ENCODE measurements around the gene FGD2. TPM values are rescaled to one million over a fixed set of nuclear protein-coding genes. Genes with fewer than 3 reads are reported as not detected.

FGD2 gene
- total RNA-seq, 1 donor: under 0.01 TPM

GRCh38 chr6:37072526-37072925 lies 67.1 kb downstream of the FGD2 start:
- Histone ChIP-seq H3K4me2 (ENCODE audit: insufficient read depth, low read length) (no peak overlapping the region), H3K4me1 (ENCODE audit: insufficient read depth, low read length) (peaks cover 11% of the 10 kb centered on the region), H3K4me3 (ENCODE audit: insufficient read depth, low read length) (no peak overlapping the region), H3K27me3 (ENCODE audit: insufficient read depth, low read length) (no peaks in the 10 kb centered on the region), H2AFZ (ENCODE audit: low read length) (no peak overlapping the region), H3K79me2 (ENCODE audit: insufficient read depth, low read length) (no peaks in the 10 kb centered on the region), H3K36me3 (ENCODE audit: insufficient read depth, low read length) (no peaks in the 10 kb centered on the region), H3K27ac (ENCODE audit: low read depth, low read length) (no peak overlapping the region), H4K20me1 (ENCODE audit: insufficient read depth, low read length) (no peaks in the 10 kb centered on the region), H3K9me3 (ENCODE audit: low read depth, low read length) (no peaks in the 10 kb centered on the region)
- no peak for DNase-seq (ENCODE audit: insufficient read length, low spot score, missing footprints)
- TF ChIP-seq, protein P1, sequence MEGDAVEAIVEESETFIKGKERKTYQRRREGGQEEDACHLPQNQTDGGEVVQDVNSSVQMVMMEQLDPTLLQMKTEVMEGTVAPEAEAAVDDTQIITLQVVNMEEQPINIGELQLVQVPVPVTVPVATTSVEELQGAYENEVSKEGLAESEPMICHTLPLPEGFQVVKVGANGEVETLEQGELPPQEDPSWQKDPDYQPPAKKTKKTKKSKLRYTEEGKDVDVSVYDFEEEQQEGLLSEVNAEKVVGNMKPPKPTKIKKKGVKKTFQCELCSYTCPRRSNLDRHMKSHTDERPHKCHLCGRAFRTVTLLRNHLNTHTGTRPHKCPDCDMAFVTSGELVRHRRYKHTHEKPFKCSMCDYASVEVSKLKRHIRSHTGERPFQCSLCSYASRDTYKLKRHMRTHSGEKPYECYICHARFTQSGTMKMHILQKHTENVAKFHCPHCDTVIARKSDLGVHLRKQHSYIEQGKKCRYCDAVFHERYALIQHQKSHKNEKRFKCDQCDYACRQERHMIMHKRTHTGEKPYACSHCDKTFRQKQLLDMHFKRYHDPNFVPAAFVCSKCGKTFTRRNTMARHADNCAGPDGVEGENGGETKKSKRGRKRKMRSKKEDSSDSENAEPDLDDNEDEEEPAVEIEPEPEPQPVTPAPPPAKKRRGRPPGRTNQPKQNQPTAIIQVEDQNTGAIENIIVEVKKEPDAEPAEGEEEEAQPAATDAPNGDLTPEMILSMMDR (IDR thresholded peaks at IDR 0.05; ENCODE audit: extremely low read depth, low read depth, low read length): no peak

DNA sequence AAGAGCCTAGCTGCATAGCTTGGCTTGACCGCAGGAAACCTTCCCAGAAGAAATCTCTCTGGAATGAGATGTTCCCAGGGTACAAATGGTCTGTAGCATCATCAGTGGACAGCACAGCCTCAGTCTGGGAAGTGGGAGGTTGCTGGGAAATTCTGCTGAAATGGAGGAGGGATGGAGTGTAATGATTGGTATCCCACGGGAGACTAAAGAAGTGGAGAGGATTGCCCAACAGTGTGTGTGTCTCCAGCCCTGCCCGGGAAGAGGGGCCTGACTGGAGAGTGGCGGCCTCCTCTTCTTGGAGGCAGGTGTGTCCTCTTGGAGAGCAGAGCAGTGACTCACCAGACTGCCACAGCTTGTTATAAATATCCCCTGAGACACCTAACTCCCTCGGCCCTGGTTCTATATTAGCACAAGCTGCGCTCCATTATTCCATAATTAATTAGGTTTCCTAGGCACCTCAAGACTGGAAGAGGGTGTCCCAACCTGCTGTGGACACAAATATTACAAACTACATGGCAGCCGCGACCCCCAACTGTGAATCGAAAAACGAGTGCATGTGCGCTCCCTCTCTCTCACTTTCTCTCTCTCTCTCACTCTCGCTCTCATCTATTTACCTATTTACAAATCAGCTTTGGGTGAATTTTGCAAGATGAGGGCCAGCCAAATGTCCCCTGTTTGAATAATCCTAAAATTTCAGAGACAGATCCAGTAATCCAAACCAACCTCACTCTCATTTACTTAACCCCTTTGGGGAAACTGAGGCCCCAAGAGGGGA lies 68.8 kb downstream of the FGD2 start:
- Histone ChIP-seq H3K27ac (ENCODE audit: low read depth, low read length) (no peak overlapping the region), H3K27me3 (ENCODE audit: insufficient read depth, low read length) (no peaks in the 10 kb centered on the region), H3K4me2 (ENCODE audit: insufficient read depth, low read length) (no peak overlapping the region), H4K20me1 (ENCODE audit: insufficient read depth, low read length) (no peaks in the 10 kb centered on the region), H3K79me2 (ENCODE audit: insufficient read depth, low read length) (no peaks in the 10 kb centered on the region), H3K4me1 (ENCODE audit: insufficient read depth, low read length) (peaks cover 26% of the 10 kb centered on the region), H2AFZ (ENCODE audit: low read length) (no peak overlapping the region), H3K36me3 (ENCODE audit: insufficient read depth, low read length) (no peaks in the 10 kb centered on the region), H3K9me3 (ENCODE audit: low read depth, low read length) (no peaks in the 10 kb centered on the region), H3K4me3 (ENCODE audit: insufficient read depth, low read length) (no peak overlapping the region)
- TF ChIP-seq, protein P1 (IDR thresholded peaks at IDR 0.05; ENCODE audit: extremely low read depth, low read depth, low read length): no peak
- peak; percentile 85 for DNase-seq (ENCODE audit: insufficient read length, low spot score, missing footprints)

DNA sequence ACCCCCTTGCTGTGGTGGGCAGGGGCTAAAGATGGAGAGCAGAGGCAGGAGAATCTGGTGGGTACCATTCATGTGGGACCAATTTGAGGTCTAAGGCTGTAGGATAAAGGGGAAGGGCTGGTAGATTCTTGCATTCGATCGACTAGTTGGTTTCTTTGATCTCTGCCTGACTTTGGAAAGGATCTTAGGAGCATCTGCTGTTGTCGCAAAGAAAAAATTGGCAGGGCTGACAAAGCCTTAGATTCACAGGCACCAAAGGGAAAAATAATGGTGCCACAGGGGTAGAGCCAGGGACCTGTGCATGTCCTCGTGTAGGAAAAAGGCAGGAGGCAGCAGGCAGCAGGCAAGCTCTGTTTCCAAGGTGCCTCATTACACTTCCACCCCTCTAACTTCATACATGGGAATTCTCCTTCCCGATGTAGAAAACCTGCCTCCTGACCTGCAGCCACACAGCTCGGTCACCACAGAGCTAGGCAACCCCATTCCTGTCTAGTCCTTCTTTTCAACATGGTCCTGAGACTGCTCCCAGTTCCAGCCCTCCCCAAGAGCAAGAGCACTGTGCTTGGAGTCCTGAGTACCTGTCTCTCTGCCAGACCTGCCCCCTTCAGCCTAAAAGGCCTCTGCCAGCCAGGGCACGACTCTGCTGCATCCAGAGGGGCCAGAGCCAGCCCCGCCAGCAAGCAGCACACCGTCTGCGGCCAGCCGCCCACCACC lies 71.9 kb downstream of the FGD2 start:
- Histone ChIP-seq H3K27ac (ENCODE audit: low read depth, low read length) (peak overlapping the region; percentile 24), H3K36me3 (ENCODE audit: insufficient read depth, low read length) (no peaks in the 10 kb centered on the region), H3K4me2 (ENCODE audit: insufficient read depth, low read length) (peak overlapping the region; percentile 66), H3K4me1 (ENCODE audit: insufficient read depth, low read length) (peaks cover 21% of the 10 kb centered on the region), H2AFZ (ENCODE audit: low read length) (peak overlapping the region; percentile 65), H4K20me1 (ENCODE audit: insufficient read depth, low read length) (no peaks in the 10 kb centered on the region), H3K27me3 (ENCODE audit: insufficient read depth, low read length) (no peaks in the 10 kb centered on the region), H3K4me3 (ENCODE audit: insufficient read depth, low read length) (peak overlapping the region; percentile 39), H3K79me2 (ENCODE audit: insufficient read depth, low read length) (no peaks in the 10 kb centered on the region), H3K9me3 (ENCODE audit: low read depth, low read length) (no peaks in the 10 kb centered on the region)
- TF ChIP-seq, protein P1 (IDR thresholded peaks at IDR 0.05; ENCODE audit: extremely low read depth, low read depth, low read length): no peak
- DNase-seq (ENCODE audit: insufficient read length, low spot score, missing footprints): no peak

- Histone ChIP-seq H3K4me3 (ENCODE audit: insufficient read depth, low read length) (peak overlapping the region; percentile 39), H3K9me3 (ENCODE audit: low read depth, low read length) (no peaks in the 10 kb centered on the region), H3K27ac (ENCODE audit: low read depth, low read length) (peak overlapping the region; percentile 24), H3K27me3 (ENCODE audit: insufficient read depth, low read length) (no peaks in the 10 kb centered on the region), H3K4me1 (ENCODE audit: insufficient read depth, low read length) (peaks cover 21% of the 10 kb centered on the region), H3K79me2 (ENCODE audit: insufficient read depth, low read length) (no peaks in the 10 kb centered on the region), H2AFZ (ENCODE audit: low read length) (peak overlapping the region; percentile 65), H3K36me3 (ENCODE audit: insufficient read depth, low read length) (no peaks in the 10 kb centered on the region), H4K20me1 (ENCODE audit: insufficient read depth, low read length) (no peaks in the 10 kb centered on the region), H3K4me2 (ENCODE audit: insufficient read depth, low read length) (peak overlapping the region; percentile 66)
- DNase-seq (ENCODE audit: insufficient read length, low spot score, missing footprints): peak; percentile 93
- TF ChIP-seq, protein P1 (IDR thresholded peaks at IDR 0.05; ENCODE audit: extremely low read depth, low read depth, low read length): no peak
Observed at GRCh38 chr6:37077905-37078296, 72.4 kb downstream of the FGD2 start.
